T follicular helper cell (primary cell): Measurements from ENCODE around the gene ZDHHC11.

Experiments used
- DNase-seq: peaks from one replicate; pipeline ENCODE4 v3.0.0-alpha.2; 2020; ENCODE audit warnings: low read depth
- total RNA-seq, 2 experiments: gene quantifications; one replicate each; lab custom pipeline; 2026; lab: John Stamatoyannopoulos, UW

The ZDHHC11 gene
- 2.6 to 5.4 reads per million in 2 experiments for total RNA-seq

- DNase-seq, result no peak
Measured at GRCh38 chr5:850511-851006, at the start of gene ZDHHC11. Gene ZDHHC11, minus strand, starts transcription at chr5:850986. Its CDS starts 384 bp downstream, at chr5:850602.

GRCh38 chr5:893711-894110, 42.9 kb upstream of the ZDHHC11 start:
- no peak for DNase-seq

DNA sequence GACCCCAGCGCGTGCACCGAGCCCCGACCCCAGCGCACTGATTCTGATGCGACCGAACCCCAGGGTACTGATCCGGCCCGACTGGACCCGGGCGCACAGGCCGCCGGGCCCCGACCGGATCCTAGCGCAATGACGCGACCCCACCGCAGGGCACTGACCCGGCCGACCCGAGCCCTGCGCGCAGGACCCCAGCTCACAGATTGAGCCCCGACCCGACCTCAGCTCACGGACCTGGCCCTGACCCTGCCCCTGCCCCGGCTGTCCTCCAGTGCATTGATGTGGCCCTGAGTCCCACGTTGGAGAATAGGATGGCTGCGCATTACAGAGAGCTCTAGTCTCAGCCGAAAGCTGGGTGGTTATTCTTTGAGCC, 42.3 kb upstream of the ZDHHC11 start:
- DNase-seq, result no peak

DNA sequence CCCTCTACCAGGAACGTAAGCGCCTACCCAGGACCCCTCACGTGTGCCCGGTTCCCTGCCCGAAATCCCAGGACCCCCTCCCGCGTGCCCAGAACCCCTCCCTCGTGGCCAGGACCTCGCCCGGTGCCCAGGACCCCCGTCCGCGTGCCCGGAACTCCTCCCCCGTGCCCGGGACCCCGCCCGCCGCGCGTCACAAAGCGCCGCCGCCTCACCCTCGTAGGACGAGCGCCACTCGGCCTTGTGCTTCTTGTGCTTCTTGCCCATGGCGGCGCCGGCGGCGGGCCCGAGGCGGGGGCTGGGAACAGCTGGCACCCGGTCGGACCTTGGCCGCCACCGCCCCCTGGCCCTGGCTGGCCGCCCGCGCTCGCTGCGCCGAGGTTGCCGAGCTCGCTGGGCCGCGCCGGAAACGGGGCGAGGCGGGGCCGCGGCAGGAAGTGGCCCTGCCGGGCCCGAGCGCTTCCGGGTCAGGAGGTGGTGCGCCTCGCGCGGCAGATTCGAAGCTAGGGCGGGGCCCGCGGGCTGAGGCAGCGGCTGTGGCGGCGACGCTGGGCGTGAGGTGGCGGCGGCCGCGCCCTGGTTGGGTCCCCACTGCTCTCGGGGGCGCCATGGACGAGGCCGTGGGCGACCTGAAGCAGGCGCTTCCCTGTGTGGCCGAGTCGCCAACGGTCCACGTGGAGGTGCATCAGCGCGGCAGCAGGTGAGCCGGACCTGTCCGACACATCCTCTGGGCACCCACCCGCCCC, 41.8 kb upstream of the ZDHHC11 start, which contains the start of the genes BRD9 and TRIP13:
Gene BRD9 (minus strand): TSS at position 408 of the 743 bp plus-strand sequence. CDS start 144 bp downstream, at position 264.
Gene TRIP13 (plus strand): TSS at position 491 of the 743 bp plus-strand sequence. CDS start 115 bp downstream, at position 606.
- DNase-seq, result peak; percentile 74

DNA sequence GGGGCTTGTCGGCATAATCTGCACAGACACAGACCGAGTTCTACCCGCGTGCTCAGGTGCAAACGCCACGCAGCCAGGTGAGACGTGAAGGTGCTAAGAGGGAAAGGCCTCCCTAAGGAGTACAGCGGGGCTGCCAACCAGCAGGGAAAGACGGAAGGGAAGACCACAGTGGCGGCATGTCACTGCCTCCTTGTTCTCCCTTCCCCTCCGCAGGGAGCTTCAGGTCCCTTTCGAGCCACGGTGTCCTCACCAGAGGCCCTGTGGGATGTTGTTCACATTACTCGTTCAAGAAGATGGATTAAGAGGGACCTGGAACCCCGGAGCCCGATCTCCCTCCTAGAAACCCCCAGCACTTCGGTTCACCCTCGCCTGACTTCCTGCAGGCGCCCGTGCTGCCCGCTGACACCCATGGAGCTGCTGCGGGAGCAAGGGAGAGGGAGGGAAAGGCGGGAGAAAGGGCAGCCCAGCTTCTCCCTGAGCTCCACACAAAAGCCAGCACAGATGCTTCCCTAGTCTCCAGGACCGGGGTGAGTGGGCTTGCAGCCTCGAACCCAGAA, 41.1 kb upstream of the ZDHHC11 start:
- DNase-seq, result no peak

GRCh38 chr5:891117-891836, 40.5 kb upstream of the ZDHHC11 start:
- no peak for DNase-seq

DNA sequence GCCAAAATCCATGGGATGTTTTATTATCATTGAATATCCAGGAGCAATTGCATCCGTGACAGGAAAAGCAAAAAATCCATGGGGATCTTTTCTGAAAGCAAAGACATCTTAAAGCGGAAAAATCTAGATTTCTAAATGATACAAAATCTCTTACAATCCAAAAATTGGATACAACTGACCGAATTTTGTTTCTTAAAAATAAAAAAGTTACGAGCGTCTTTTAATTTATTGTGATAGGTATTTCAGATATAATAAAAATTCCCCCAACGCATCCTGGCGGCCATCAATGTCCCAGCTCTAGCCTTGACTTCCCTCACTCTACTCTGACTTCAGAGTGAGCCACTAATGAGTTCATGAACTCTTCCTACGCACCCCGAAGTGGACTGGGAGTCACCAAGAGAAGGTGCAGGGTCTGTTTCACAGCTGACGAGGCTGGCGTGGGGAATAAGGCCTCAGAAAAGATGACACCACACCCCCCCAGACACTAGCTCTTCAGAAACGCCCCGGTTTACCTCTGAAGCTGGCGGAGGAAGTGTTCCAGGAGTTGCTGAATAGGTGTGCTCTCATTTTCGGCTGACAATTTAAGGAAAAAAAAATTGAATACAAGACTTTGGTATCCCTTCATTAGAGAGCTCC, 38.4 kb upstream of the ZDHHC11 start:
- no peak for DNase-seq

DNA sequence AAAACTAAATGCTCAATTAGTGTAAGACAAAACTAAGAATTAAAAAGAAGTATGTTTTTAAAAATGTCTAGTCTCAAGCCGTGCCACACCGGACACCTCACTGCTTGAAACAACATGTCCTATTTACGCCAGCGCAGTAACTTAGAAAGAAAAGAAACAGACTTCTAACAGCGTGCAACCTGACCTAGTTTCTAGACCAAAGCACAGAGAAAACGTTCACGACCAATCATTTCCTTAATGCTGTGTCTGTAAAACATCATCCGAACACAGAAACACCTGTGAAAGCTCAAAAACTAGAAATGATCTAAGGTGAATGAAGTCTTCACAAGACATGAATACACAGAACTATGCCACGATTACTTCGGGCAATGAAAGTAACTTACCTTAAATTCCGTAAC, 37.9 kb upstream of the ZDHHC11 start:
- DNase-seq, result no peak

DNA sequence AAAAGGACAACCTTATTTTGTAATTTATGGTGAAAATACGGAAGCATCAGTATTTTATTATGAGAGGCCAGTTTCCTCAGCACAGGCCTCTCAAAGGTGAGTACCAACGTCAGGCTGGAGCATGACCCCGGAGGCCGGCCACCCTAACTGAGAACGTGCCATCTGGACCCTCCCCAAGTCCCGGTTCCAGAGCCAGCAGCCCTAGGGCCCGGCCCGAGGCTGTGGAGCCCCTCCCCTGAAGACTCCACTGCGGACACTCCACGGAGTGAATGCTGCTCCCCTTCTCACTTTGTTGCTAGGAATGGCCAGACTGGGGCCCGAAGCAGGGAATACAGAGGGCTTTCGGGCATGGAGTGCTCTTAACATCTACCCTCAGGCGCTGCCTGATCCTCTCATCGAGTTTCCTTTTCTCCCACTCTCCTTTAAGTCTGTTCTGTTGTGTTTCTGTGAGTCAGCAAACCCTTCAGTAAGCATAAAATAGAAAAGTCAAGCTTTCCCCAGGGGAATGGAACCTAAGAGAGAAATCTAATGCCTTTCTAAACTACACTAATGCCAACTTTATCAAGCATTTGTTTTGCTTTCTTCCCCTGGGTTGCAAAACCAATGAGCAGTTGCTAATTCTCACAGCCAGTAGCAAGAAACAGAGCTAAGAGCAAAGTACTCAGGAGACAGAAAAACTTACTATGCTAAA, 37.3 kb upstream of the ZDHHC11 start:
- DNase-seq, result no peak

- DNase-seq, result no peak
Measured at GRCh38 chr5:886716-887325, 36.0 kb upstream of the ZDHHC11 start.

DNA sequence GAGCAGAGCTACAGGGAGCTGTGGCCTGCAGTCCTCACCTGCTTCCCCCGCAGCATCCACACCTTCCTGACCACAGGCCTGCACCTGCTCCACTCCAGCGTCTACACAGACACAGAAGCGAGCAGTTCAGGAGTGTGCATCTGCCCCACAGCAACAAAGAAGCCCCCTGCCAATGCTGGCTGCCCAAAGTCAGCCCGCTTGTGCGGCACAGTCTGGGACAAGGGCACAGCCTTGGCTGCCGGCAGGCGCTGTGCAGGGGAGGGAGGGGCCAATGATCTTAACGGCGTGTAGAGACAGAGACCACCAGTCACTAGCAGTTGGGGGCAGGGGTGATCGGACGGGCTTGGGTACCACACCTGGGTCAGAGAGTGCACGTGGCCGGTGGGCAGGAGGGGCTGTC, 35.2 kb upstream of the ZDHHC11 start:
- DNase-seq, result no peak

DNA sequence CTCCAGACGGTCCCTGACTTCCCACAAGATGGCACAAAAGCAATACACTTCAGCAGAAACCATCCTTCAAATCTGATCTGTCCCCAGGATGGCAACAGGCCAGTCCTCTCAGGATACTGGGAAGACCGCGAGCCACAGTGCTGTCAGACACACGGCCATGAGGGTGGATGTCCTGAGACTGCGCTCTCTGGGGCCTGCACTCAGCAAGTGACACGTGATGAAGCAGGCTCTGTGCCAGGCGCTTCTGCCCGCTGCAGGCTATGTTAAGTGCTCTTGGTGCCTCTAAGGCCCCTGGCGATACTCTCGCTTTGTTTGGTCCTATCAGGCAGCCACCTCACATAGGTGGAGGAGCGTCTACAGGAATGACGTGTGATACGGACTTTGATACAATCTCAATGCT, 34.7 kb upstream of the ZDHHC11 start:
- no peak for DNase-seq

- no peak for DNase-seq
Measured at GRCh38 chr5:885127-885442, 34.3 kb upstream of the ZDHHC11 start.

DNA sequence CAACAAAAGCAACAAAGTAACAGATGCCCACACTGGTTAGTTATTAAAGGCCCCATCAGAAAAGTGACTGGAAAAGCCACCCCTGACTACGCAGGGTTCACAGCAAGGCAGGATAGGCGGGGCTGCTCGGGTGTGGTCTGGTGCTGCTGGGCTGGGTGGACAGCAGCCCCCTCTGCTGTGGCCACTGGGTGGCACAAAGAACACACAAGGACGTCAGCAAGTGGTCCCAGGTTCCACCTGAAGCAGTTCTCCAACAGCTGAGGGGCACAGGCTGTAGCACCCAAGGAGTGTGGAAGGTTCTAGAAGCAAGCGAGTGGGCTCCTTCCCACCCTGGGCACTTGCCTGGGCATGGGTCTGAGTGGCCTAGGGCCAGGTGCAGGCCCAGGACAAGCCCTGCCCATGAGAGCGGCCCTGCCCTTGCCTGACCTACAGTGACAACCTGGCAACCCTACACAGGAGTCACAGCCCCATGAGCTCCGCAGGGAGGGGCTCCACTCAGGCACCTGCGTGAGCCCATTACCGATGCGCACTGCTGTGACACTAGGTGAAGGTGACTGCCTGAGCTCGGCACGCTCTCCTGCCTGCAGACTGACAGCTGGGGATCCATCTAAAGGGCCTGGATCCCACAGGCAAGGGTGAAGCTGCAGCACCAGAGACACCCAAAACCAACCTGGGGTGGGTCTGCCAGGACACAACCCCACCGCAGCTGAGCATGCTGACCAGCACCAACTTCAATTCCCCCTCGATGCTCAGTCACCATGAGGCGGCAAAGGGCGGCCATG, 33.8 kb upstream of the ZDHHC11 start:
- DNase-seq, result no peak

DNA sequence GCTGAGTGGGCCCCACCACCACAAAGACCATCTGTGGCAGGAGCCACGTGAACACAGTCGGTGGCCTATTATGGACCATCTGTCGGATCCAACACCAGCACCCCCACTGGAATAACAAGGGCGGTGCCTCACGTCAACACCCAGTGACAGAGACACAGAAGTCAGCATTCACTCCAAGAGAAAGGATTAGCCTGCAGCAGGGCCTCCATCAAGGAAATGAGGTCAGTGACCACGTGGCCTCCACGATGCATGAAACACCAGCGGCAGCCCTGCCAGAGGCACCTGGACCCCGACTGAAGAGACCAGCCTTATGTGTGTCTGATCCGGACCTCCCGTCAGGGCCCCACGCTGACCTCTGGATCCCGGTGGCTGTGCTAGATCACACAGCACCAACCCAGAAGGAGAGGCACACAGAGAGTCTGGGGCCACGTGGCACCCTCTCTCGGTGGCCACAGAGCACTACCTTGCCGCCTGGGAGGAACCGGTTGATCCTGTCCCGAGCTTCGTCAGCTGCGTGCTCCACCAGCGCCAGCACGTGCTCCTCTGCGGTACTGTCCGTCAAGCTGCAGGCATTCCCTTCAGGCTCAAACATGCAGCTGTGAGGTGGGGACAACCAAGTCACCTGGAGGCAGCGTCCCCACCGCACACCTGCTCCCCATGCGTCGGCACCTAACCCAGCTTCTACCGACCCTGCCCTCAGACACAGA, 32.8 kb upstream of the ZDHHC11 start:
- DNase-seq, result no peak

DNA sequence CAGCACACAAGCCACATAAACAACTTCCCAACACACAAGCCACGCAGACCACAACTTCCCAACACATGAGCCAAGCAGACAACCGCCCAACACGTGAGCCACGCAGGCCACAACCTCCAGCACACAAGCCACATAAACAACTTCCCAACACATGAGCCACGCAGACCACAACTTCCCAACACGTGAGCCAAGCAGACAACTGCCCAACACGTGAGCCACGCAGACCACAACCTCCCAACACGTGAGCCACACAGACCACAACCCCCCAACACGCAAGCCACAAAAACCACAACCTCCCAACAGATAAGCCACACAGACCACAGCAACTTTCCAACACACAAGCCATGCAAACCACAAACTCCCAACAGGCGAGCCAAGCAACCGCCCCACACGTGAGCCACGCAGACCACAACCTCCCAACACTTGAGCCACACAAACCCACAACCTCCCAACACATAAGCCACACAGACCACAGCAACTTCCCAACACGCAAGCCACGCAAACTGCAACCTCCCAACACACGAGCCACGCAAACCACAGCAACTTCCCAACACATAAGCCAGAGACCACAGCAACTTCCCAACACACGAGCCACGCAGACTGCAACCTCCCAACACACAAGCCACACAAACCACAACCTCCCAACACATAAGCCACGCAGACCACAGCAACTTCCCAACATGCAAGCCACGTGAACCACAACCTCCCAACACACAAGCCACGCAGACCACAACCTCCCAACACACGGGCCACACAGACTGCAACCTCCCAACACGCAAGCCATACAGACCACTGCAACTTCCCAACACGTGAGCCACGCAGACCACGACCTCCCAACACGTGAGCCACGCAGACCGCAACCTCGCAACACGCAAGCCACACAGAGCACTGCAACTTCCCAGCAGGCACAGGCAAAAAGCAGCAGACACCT, 31.7 kb upstream of the ZDHHC11 start:
- no peak for DNase-seq

DNA sequence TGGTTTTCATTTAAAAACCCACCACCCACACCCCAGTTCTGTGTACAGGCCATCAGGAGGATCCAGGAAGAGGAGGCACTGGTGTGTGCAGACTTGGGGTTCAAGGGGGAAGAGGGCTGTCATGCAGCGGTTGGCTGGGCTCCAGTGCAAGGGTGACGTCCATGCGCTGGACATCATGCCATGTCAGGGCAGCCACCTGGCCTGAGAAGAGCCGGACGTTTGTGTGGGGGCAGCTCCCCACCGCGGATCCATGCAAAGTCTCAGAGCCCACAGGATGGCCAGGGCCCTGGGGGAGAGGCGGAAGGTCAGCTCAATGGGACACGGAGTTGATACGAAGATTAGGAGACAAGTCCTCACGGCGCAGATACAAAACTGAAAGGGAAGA, 30.8 kb upstream of the ZDHHC11 start:
- no peak for DNase-seq

- DNase-seq, result no peak
Measured at GRCh38 chr5:880816-881550, 30.2 kb upstream of the ZDHHC11 start.
